Measurements from ENCODE around the gene CSHL1.
A peak's percentile ranks its signal among the peaks of the same experiment; 100 is the strongest.

CSHL1 gene

DNA sequence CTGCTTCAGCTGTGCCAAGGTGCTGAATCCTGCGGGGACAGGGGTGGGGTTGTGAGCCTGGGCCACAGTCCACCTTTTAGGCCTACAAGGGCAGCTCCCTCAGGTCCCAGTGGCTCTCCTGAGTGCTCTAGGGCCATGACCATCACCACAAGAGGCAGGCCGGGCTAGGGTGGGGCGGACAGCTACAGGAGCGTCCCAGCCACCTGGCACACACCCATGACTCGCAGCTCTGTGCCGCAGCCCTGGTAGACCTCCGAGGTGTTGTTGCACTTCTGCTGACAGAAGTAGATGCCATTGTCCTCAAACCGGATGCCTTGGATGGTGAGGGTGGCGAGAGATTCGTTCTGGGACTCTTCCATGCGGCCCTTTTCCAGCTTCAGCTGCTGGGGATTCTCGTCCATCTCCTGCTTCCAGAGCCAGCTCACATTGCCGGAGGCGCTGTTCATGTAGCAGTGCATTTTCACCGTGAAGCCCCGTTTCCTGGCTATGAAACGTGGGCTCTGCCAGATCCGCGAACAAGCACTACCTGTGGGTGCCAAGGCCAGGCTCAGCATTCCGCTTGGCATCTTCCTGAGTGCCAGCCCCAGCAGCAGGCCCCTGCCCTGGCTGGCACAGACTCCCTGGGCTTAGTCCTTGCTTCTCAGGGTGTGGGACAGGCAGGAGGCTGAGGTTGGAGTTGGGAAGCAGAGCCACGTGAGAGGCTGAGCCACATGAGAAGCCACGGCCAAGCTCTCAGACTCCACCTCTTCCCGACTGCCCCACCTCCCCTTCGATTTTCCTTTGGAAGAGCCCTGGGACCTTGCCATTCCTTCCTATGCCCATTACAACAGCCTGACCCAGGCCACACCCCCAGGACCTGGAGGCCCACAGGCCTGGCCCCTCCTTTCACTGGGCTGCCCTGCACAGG, 19.1 kb upstream of the CSHL1 start:
- Histone ChIP-seq H3K27ac (ENCODE audit: low read depth, low read length) (peak overlapping the region; percentile 92), H3K4me2 (ENCODE audit: low read length) (peak overlapping the region; percentile 99), H3F3A (ENCODE audit: control insufficient read depth, insufficient read depth) (peaks cover 35% of the 10 kb centered on the region), H3K4me1 (ENCODE audit: control insufficient read depth, low read length) (peaks cover 88% of the 10 kb centered on the region), H4K20me1 (ENCODE audit: control insufficient read depth, insufficient read depth, low read depth, low read length) (peaks cover 22% of the 10 kb centered on the region), H3K9me3 (ENCODE audit: control insufficient read depth, insufficient read depth, low read length) (no peaks in the 10 kb centered on the region), H3K9me2 (replicated peaks; ENCODE audit: control insufficient read depth, low read length) (no peaks in the 10 kb centered on the region), H3K36me3 (ENCODE audit: control insufficient read depth, low read length) (peaks cover 64% of the 10 kb centered on the region), H3K79me2 (ENCODE audit: control insufficient read depth, low read length) (peaks cover 48% of the 10 kb centered on the region), H3K27me3 (ENCODE audit: control insufficient read depth, low read length) (no peaks in the 10 kb centered on the region), H3K4me3 (ENCODE audit: low read length) (peak overlapping the region; percentile 98)
- TF ChIP-seq CTCF (IDR thresholded peaks at IDR 0.05; ENCODE audit: low read depth, low read length, poor library complexity, severe bottlenecking) (no peak), EZH2phosphoT487 (IDR thresholded peaks at IDR 0.05; ENCODE audit: borderline replicate concordance, low read length) (no peak)

- H3K36me3 ChIP-seq (ENCODE audit: control insufficient read depth, low read length), result peaks cover 64% of the 10 kb centered on the region
- no peak for TF ChIP-seq CTCF (IDR thresholded peaks at IDR 0.05; ENCODE audit: low read depth, low read length, poor library complexity, severe bottlenecking)
- no peak for TF ChIP-seq EZH2phosphoT487 (IDR thresholded peaks at IDR 0.05; ENCODE audit: borderline replicate concordance, low read length)
- H3F3A ChIP-seq (ENCODE audit: control insufficient read depth, insufficient read depth), result peaks cover 37% of the 10 kb centered on the region
- peak overlapping the region; percentile 92 for H3K27ac ChIP-seq (ENCODE audit: low read depth, low read length)
- no peaks in the 10 kb centered on the region for H3K9me3 ChIP-seq (ENCODE audit: control insufficient read depth, insufficient read depth, low read length)
- peak overlapping the region; percentile 98 for H3K4me3 ChIP-seq (ENCODE audit: low read length)
- peaks cover 22% of the 10 kb centered on the region for H4K20me1 ChIP-seq (ENCODE audit: control insufficient read depth, insufficient read depth, low read depth, low read length)
- peaks cover 48% of the 10 kb centered on the region for H3K79me2 ChIP-seq (ENCODE audit: control insufficient read depth, low read length)
- H3K27me3 ChIP-seq (ENCODE audit: control insufficient read depth, low read length), result no peaks in the 10 kb centered on the region
- no peaks in the 10 kb centered on the region for H3K9me2 ChIP-seq (replicated peaks; ENCODE audit: control insufficient read depth, low read length)
- H3K4me2 ChIP-seq (ENCODE audit: low read length), result peak overlapping the region; percentile 99
- peaks cover 87% of the 10 kb centered on the region for H3K4me1 ChIP-seq (ENCODE audit: control insufficient read depth, low read length)
Measured at GRCh38 chr17:63928966-63929695, 18.1 kb upstream of the CSHL1 start.

- Histone ChIP-seq H3K79me2 (ENCODE audit: control insufficient read depth, low read length) (peaks cover 48% of the 10 kb centered on the region), H3K9me2 (replicated peaks; ENCODE audit: control insufficient read depth, low read length) (no peaks in the 10 kb centered on the region), H3K27me3 (ENCODE audit: control insufficient read depth, low read length) (no peaks in the 10 kb centered on the region), H3K4me2 (ENCODE audit: low read length) (peak overlapping the region; percentile 99), H3K36me3 (ENCODE audit: control insufficient read depth, low read length) (peaks cover 64% of the 10 kb centered on the region), H3K27ac (ENCODE audit: low read depth, low read length) (peak overlapping the region; percentile 92), H3K9me3 (ENCODE audit: control insufficient read depth, insufficient read depth, low read length) (no peaks in the 10 kb centered on the region), H3K4me1 (ENCODE audit: control insufficient read depth, low read length) (peaks cover 87% of the 10 kb centered on the region), H3K4me3 (ENCODE audit: low read length) (peak overlapping the region; percentile 98), H4K20me1 (ENCODE audit: control insufficient read depth, insufficient read depth, low read depth, low read length) (peaks cover 22% of the 10 kb centered on the region), H3F3A (ENCODE audit: control insufficient read depth, insufficient read depth) (peaks cover 38% of the 10 kb centered on the region)
- no peak for TF ChIP-seq EZH2phosphoT487 (IDR thresholded peaks at IDR 0.05; ENCODE audit: borderline replicate concordance, low read length)
- TF ChIP-seq CTCF (IDR thresholded peaks at IDR 0.05; ENCODE audit: low read depth, low read length, poor library complexity, severe bottlenecking), result peak; percentile 18
Measured at GRCh38 chr17:63928172-63928666, 17.2 kb upstream of the CSHL1 start.

Measured in DOHH2 (cell line).